GM12891 (cell line): ENCODE measurements around the gene ZNF793.

Experiments used
- POLR2A ChIP-seq: IDR thresholded peaks from 2 replicates; pipeline ENCODE4 v1.6.1; 2011; ENCODE audit warnings: low read depth, low read length, control low read depth
- POLR2AphosphoS5 ChIP-seq: IDR thresholded peaks from 2 replicates; pipeline ENCODE4 v1.6.1; 2011; ENCODE audit warnings: low read depth, low read length, control low read depth

- TF ChIP-seq POLR2A: no peak
- TF ChIP-seq POLR2AphosphoS5: no peak
These were observed 56.8 kb downstream of the ZNF793 start for GRCh38 chr19:37563518-37563917.
